HG03439 (cell line): ENCODE measurements around the gene RFFL.

Experiments
- ATAC-seq: cut with Tn5 transposase; IDR thresholded peaks from one replicate; pipeline ENCODE4 v1.9.1; 2021; ENCODE audit warnings: mild to moderate bottlenecking, moderate library complexity; ENCODE audit not compliant: unreplicated experiment

RFFL gene

DNA sequence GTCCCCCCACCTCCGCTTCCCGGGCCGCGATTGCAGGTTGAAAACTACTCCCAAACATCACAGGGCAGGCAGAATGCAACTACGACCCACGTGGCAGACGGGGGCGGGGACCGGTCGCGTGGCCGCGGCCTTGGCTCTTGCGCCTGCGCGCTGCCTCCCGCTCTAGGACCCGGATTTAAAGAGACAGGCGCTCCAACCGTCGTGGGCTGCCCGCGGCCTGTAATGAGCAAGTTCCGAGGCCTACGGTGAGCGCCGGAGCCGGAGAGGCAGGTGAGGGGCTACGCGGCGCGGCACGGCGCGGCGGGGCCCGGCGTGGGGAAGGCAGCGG is 83.2 kb downstream of the RFFL start, which contains the start of gene LIG3:
LIG3 (plus strand) TSS at position 160 of the 328 bp plus-strand sequence. CDS start 2,494 bp downstream, outside the sequence.
- ATAC-seq, result peak; percentile 82

- ATAC-seq, result no peak
Measured at GRCh38 chr17:34979650-34980352, 83.7 kb downstream of the RFFL start.

DNA sequence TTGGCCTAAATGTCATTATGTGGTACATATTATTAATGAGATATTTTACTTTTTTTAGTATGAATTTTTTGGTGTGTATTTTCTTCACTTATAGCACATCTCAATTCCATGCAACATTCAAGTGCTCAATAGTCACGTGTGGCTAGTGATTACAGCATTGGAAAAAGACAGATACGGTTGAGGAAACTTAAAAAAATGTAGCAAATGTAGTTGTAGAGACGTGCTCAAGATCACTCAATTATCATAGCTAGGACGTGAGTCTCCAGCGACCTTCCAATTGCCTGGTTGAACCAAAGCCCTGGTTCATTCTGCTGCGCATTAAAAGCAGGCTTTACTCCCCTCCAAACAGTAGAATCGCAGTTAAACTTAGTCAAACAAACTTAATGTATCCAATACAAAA is 84.4 kb downstream of the RFFL start:
- no peak for ATAC-seq

GRCh38 chr17:34974794-34975785 is 88.4 kb downstream of the RFFL start:
- no peak for ATAC-seq

DNA sequence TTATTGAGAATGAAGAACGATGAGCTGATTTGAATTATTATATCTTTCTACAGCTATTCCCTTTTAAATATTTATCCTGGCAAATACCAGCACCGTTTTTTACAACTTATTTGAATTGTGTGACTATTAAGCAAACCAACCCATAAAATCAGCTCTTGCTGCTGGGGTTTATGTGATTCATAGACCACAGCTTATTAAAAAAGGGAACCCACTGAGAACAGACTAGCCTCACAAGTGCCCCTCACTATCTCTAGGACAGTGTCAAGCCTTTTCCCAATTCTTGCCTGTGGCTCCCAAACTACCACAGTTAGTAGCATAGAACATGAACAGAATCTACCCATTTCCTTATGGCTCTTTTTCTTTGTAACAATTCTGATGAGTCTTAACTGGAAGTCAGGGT is 89.3 kb downstream of the RFFL start:
- ATAC-seq, result no peak

DNA sequence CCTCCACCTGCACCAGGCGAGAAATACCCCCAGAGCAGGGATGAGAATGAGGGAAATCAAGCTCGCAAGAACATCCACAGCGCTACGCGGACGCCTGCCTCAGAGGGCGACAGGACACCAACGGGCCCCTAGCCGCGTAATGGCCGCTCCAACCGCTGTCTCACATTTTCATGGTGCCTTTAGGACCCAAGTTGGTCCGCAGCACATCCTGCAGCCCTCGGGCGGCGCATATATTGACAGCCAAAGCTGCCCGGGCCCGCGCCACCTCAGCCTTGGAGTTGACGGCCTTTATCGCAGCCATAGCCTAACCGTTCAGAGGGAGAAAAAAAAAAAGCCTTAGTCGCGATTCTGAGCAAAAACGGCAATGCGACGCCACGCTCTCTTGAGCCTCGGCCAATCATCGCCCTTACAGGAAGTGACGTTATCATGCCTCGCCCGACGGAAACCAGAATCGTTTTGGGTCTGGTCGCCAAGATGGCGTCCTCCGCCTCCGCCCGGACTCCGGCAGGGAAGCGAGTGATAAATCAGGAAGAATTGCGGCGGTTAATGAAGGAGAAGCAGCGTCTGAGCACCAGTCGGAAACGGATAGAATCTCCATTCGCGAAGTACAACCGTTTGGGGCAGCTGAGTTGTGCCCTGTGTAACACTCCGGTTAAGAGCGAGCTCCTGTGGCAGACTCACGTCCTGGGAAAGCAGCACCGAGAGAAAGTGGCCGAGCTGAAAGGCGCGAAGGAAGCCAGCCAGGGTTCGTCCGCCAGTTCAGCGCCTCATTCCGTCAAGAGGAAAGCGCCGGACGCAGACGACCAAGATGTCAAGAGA is 102.2 kb downstream of the RFFL start, which contains the start of the genes CCT6B and ZNF830:
CCT6B (minus strand) TSS at position 368 of the 819 bp plus-strand sequence; CDS start at position 301, 67 bp downstream.
ZNF830 (plus strand) TSS at position 448 of the 819 bp plus-strand sequence; CDS start at position 475, 27 bp downstream.
- peak; percentile 80 for ATAC-seq

GRCh38 chr17:34958438-34958837 is 105.1 kb downstream of the RFFL start:
- ATAC-seq, result no peak
